Effector CD8-positive, alpha-beta T cell (primary cell): ENCODE measurements around the gene RGS3.

Experiments used
- DNase-seq: peaks from one replicate; lab custom pipeline; 2025; lab: John Stamatoyannopoulos, UW

RGS3 gene

GRCh38 chr9:113530022-113530635 lies 66.6 kb downstream of the RGS3 start:
- DNase-seq, result no peak

GRCh38 chr9:113530942-113531341 lies 67.4 kb downstream of the RGS3 start:
- DNase-seq, result no peak

GRCh38 chr9:113531919-113532808 lies 68.6 kb downstream of the RGS3 start:
- DNase-seq, result no peak

- no peak for DNase-seq
Observed at GRCh38 chr9:113532809-113533190, 69.3 kb downstream of the RGS3 start.

- no peak for DNase-seq
Observed at GRCh38 chr9:113533335-113534225, 70.1 kb downstream of the RGS3 start.

- DNase-seq, result no peak
Observed at GRCh38 chr9:113535756-113536155, 72.2 kb downstream of the RGS3 start.

- DNase-seq, result no peak
Observed at GRCh38 chr9:113536166-113536482, 72.6 kb downstream of the RGS3 start.

GRCh38 chr9:113536483-113537228 lies 73.1 kb downstream of the RGS3 start:
- DNase-seq, result no peak

GRCh38 chr9:113537229-113537810 lies 73.8 kb downstream of the RGS3 start:
- DNase-seq, result no peak

GRCh38 chr9:113538131-113538530 lies 74.6 kb downstream of the RGS3 start:
- DNase-seq, result no peak

GRCh38 chr9:113538701-113539430 lies 75.3 kb downstream of the RGS3 start:
- DNase-seq, result no peak

- no peak for DNase-seq
Observed at GRCh38 chr9:113540466-113540865, 76.9 kb downstream of the RGS3 start.

- no peak for DNase-seq
Observed at GRCh38 chr9:113541019-113541900, 77.7 kb downstream of the RGS3 start.

GRCh38 chr9:113542006-113542405 lies 78.5 kb downstream of the RGS3 start:
- DNase-seq, result no peak

GRCh38 chr9:113542741-113543140 lies 79.2 kb downstream of the RGS3 start:
- DNase-seq, result no peak

- no peak for DNase-seq
Observed at GRCh38 chr9:113543296-113543981, 79.9 kb downstream of the RGS3 start.

- DNase-seq, result no peak
Observed at GRCh38 chr9:113543982-113544303, 80.4 kb downstream of the RGS3 start.

- DNase-seq, result no peak
Observed at GRCh38 chr9:113545068-113545467, 81.5 kb downstream of the RGS3 start.

GRCh38 chr9:113546566-113546965 lies 83.0 kb downstream of the RGS3 start:
- DNase-seq, result no peak
